C4-2B (cell line): ENCODE data around the gene PRND.

ENCODE experiments used
- CTCF ChIP-seq: fragments of 450-650 bp; conservative IDR thresholded peaks from 2 replicates; pipeline ENCODE4 v1.5.1; 2017; ENCODE audit warnings: mild to moderate bottlenecking
- ZFX ChIP-seq: fragments of 450-650 bp; IDR thresholded peaks from 2 replicates; pipeline ENCODE4 v1.6.1; 2017

GRCh38 chr20:4699216-4699615 lies 22.5 kb upstream of the PRND start:
- TF ChIP-seq CTCF (no peak), ZFX (no peak)
